B cell (primary cell): ENCODE results near the gene DPM1. TPM values are rescaled to one million over a fixed set of nuclear protein-coding genes. Genes with fewer than 3 reads are reported as not detected.

Experiments used
- ATAC-seq: fragments of 200-7000 bp; cut with Tn5 transposase; one replicate; pipeline ENCODE4 v1.10.0; 2021; ENCODE audit warnings: low read depth, mild to moderate bottlenecking, moderate number of reproducible peaks, moderate library complexity
- CTCF ChIA-PET: fragments of 350-600 bp; sonication (Branson Sonifier 250); formaldehyde crosslinking; loops from one replicate; lab custom pipeline; 2021; ENCODE audit warnings: antibody characterized with exemption, inconsistent platforms; lab: Charles Lee
- POLR2A ChIA-PET: fragments of 350-600 bp; sonication (Branson Sonifier 250); formaldehyde crosslinking; loops from one replicate; lab custom pipeline; 2021; ENCODE audit warnings: antibody characterized with exemption; lab: Charles Lee
- DNase-seq: peaks from one replicate; pipeline ENCODE4 v3.0.0; 2013
- H2AFZ ChIP-seq: 2 replicates; pipeline ENCODE4 v1.6.1; 2012; ENCODE audit warnings: mild to moderate bottlenecking, low read depth, low read length; ENCODE audit not compliant: insufficient read depth, poor library complexity, severe bottlenecking
- H3K27ac ChIP-seq, 2 donors: 1 replicate in 1 of 2; 2 replicates in 1 of 2; pipeline ENCODE4 v1.5.1; 2012 to 2013; ENCODE audit warnings: low read length in 2 of 2, mild to moderate bottlenecking in 2 of 2, moderate library complexity in 1 of 2
- H3K27me3 ChIP-seq, 4 experiments: fragments of 200-600 bp in 1 of 4; sonication (generic) in 1 of 4; replicated peaks in 1 of 4; 1 replicate in 2 of 4; 2 replicates in 2 of 4; pipeline versions ENCODE4 v1.6.1 to v1.7.0; 2013 to 2016; ENCODE audit warnings: low read length in 3 of 4, mild to moderate bottlenecking in 2 of 4, mixed read lengths in 1 of 4, moderate library complexity in 1 of 4; ENCODE audit not compliant: insufficient read depth in 4 of 4, control insufficient read depth in 3 of 4; ENCODE audit errors: control extremely low read depth in 1 of 4
- H3K36me3 ChIP-seq, 2 experiments: replicated peaks in 1 of 2; 1 replicate in 1 of 2; 2 replicates in 1 of 2; pipeline versions ENCODE4 v1.6.1 to v1.7.1; 2013; ENCODE audit warnings: low read length in 1 of 2; ENCODE audit not compliant: insufficient read depth in 2 of 2, control insufficient read depth in 1 of 2; ENCODE audit errors: control extremely low read depth in 1 of 2, extremely low read depth in 1 of 2
- H3K4me1 ChIP-seq, 2 donors: fragments of 200-600 bp in 1 of 2; sonication (generic) in 1 of 2; 1 replicate in 1 of 2; 2 replicates in 1 of 2; pipeline versions ENCODE4 v1.5.1 to v1.6.1; 2013 to 2017; ENCODE audit warnings: low read length in 2 of 2; ENCODE audit not compliant: control insufficient read depth in 2 of 2, insufficient read depth in 2 of 2
- H3K4me2 ChIP-seq: replicated peaks from 2 replicates; pipeline ENCODE3; 2012; ENCODE audit warnings: mild to moderate bottlenecking, low read depth, low read length; ENCODE audit not compliant: poor library complexity, severe bottlenecking
- H3K4me3 ChIP-seq, 5 experiments: fragments of 200-600 bp in 1 of 5; sonication (generic) in 1 of 5; 1 replicate in 3 of 5; 2 replicates in 2 of 5; pipeline versions ENCODE4 v1.5.1 to v1.7.0; 2011 to 2016; ENCODE audit warnings: low read length in 4 of 5, mild to moderate bottlenecking in 4 of 5, low read depth in 2 of 5, control low read depth in 1 of 5, moderate library complexity in 1 of 5; ENCODE audit not compliant: insufficient read depth in 1 of 5; ENCODE audit errors: control extremely low read depth in 1 of 5, extremely low read depth in 1 of 5
- H3K79me2 ChIP-seq: fragments of 200-600 bp; sonication (generic); one replicate; pipeline ENCODE4 v1.6.0; 2016; ENCODE audit warnings: low read length; ENCODE audit not compliant: control insufficient read depth, insufficient read depth
- H3K9ac ChIP-seq: fragments of 200-600 bp; sonication (generic); 2 replicates; pipeline ENCODE4 v1.6.1; 2017; ENCODE audit warnings: mild to moderate bottlenecking, low read length, moderate library complexity
- H3K9me3 ChIP-seq, 3 donors: one replicate each; pipeline versions ENCODE4 v1.6.1 to v1.7.1; 2013; ENCODE audit warnings: low read length in 2 of 3; ENCODE audit not compliant: control insufficient read depth in 2 of 3, insufficient read depth in 1 of 3; ENCODE audit errors: control extremely low read depth in 1 of 3
- H4K20me1 ChIP-seq: 2 replicates; pipeline ENCODE4 v1.6.0; 2012; ENCODE audit warnings: mild to moderate bottlenecking, low read length; ENCODE audit not compliant: insufficient read depth, control insufficient read depth, poor library complexity, severe bottlenecking
- H3K27ac Mint-ChIP-seq: one replicate; pipeline ENCODE4 v1.8.0; 2021; ENCODE audit warnings: mixed read lengths
- H3K27me3 Mint-ChIP-seq: one replicate; pipeline ENCODE4 v1.8.0; 2021; ENCODE audit warnings: mixed read lengths
- H3K4me1 Mint-ChIP-seq: one replicate; pipeline ENCODE4 v1.8.0; 2021; ENCODE audit warnings: mixed read lengths
- H3K4me3 Mint-ChIP-seq: one replicate; pipeline ENCODE4 v1.8.0; 2021; ENCODE audit warnings: mixed read lengths
- H3K9me3 Mint-ChIP-seq: one replicate; pipeline ENCODE4 v1.8.0; 2022; ENCODE audit warnings: mixed read lengths; ENCODE audit not compliant: insufficient read depth
- EZH2 ChIP-seq: IDR thresholded peaks from 2 replicates; pipeline ENCODE4 v1.6.1; 2012; ENCODE audit warnings: borderline replicate concordance, low read depth, mild to moderate bottlenecking, moderate library complexity, low read length; ENCODE audit not compliant: insufficient read depth, poor library complexity, severe bottlenecking
- WGBS: methylation state at CpG from one replicate; pipeline ENCODE4 v1.1.5; 2013; ENCODE audit warnings: missing lambda C conversion rate; ENCODE audit not compliant: insufficient coverage; 5-methylcytosine and 5-hydroxymethylcytosine counted together
- intact Hi-C: fragments of 100-400 bp; cut with micrococcal nuclease; formaldehyde crosslinking; loops from one replicate; pipeline ENCODE4 v1.10.0; 2022
- polyA plus RNA-seq: library from polyadenylated mRNA; depleted of rRNA; stranded (reverse); fragments of >200 nt; gene quantifications from 2 replicates; pipeline ENCODE4 v1.2.3, GENCODE V29; 2012
- total RNA-seq, 2 donors: library from RNA; stranded (reverse); fragments of 120-200 nt in 1 of 2; gene quantifications; 1 replicate in 1 of 2; 2 replicates in 1 of 2; pipeline versions ENCODE4 v1.2.3 to v1.2.4, GENCODE V29; 2013 to 2022
- TF ChIP-seq, protein P1 (sequence below): fragments of 200-600 bp; IDR thresholded peaks from one replicate; pipeline ENCODE4 v1.8.0; 2022; ENCODE audit warnings: antibody characterized with exemption, mild to moderate bottlenecking

The DPM1 gene
- total and polyA plus RNA-seq, 2 donors (not counting 1 experiment from before 2014, with no cell fraction given): 13.4 to 35.2 TPM

DNA sequence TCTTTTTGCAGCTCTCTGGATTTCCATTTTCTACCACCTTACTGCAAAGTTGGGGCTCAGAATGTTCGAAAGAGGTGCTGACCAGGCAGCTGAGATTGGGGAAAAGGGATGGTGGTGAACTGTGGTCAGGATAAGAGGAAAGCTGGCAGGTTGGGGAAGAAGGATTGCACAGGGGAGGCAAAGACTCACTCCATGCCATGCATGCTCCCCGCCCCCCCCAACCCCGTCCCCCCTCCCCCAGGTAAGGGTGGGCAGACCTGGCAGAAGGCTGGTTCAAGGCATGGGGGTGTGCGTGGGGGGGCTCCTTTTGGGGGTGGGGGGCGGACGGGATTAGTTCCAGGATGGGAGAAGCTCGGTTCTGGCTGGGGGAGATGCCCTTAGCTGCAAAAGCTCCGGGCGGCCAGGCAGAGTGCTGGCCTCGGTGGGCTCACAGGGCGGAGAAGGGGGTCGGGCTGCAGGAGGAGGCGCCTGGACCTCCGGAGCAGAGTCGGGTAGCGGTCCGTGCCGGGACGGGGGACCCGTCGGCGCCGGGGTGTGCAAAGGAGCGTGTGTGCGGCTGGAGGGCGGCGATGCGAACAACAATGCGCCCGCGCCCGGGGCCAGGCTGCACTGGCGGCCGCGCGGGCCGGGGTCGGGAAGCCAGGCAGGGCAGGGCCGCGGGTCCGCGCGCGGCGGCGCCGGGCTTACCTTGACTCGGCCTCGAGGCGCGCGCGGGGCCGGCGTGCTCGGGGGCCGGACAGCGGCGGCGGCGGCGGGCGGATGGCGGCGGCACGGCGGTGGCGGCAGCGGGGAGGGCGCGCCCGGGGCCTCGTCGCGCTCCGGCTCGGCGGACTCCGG lies 28.0 kb downstream of the DPM1 start:
- peaks cover 0 to 47% of the 10 kb centered on the region in 2 experiments for H3K36me3 ChIP-seq
- intact Hi-C loops: loop anchor here (5.0 kb wide), 1 partner anchor 813 kb away; no protein-coding TSS in a partner anchor
- Mint-ChIP-seq H3K4me3 (peak overlapping the region; percentile 92), H3K27me3 (no peaks in the 10 kb centered on the region), H3K4me1 (peaks cover 45% of the 10 kb centered on the region), H3K27ac (peak overlapping the region; percentile 95), H3K9me3 (no peaks in the 10 kb centered on the region)
- peak overlapping the region; percentile 83 for H3K4me2 ChIP-seq
- H3K79me2 ChIP-seq: peaks cover 51% of the 10 kb centered on the region
- peaks cover 24 to 27% of the 10 kb centered on the region in 2 donors for H3K4me1 ChIP-seq
- H3K27ac ChIP-seq: peak overlapping the region; percentile 68 to 94
- POLR2A ChIA-PET: interaction anchor here (0.6 to 4.9 kb wide), 15 partner anchors 15 to 814 kb away, joined by 3 to 123 read pairs (median 7); partner anchors contain the start of genes BCAS4, DPM1, MOCS3 and PARD6B
- DNase-seq: peak; percentile 63
- peak; percentile 3 for ATAC-seq
- no peak for TF ChIP-seq EZH2
- TF ChIP-seq, protein P1, sequence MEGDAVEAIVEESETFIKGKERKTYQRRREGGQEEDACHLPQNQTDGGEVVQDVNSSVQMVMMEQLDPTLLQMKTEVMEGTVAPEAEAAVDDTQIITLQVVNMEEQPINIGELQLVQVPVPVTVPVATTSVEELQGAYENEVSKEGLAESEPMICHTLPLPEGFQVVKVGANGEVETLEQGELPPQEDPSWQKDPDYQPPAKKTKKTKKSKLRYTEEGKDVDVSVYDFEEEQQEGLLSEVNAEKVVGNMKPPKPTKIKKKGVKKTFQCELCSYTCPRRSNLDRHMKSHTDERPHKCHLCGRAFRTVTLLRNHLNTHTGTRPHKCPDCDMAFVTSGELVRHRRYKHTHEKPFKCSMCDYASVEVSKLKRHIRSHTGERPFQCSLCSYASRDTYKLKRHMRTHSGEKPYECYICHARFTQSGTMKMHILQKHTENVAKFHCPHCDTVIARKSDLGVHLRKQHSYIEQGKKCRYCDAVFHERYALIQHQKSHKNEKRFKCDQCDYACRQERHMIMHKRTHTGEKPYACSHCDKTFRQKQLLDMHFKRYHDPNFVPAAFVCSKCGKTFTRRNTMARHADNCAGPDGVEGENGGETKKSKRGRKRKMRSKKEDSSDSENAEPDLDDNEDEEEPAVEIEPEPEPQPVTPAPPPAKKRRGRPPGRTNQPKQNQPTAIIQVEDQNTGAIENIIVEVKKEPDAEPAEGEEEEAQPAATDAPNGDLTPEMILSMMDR: no peak
- CTCF ChIA-PET: interaction anchor here (0.5 to 16.7 kb wide), 22 partner anchors 10 to 135 kb away, joined by 3 to 390 read pairs (median 5); partner anchors contain the start of genes BCAS4, DPM1 and MOCS3
- H4K20me1 ChIP-seq: peaks cover 20% of the 10 kb centered on the region
- H3K9me3 ChIP-seq: no peaks in the 10 kb centered on the region
- peak overlapping the region; percentile 62 to 85 (median 76) for H3K4me3 ChIP-seq
- peak overlapping the region; percentile 94 for H3K9ac ChIP-seq
- no peaks in the 10 kb centered on the region for H3K27me3 ChIP-seq
- WGBS: under 1% methylated on average over 76 of the region's 79 CpGs
- H2AFZ ChIP-seq: peak overlapping the region; percentile 16
